Heart left ventricle (tissue), 16 donors: Measurements from ENCODE around the gene GNB1L. TPM values are rescaled to one million over a fixed set of nuclear protein-coding genes. Genes with fewer than 3 reads are reported as not detected.

ENCODE experiments used
- ATAC-seq, 4 donors: fragments of 200-7000 bp; cut with Tn5 transposase; one replicate each; pipeline ENCODE4 v1.9.1; 2020 to 2022; ENCODE audit warnings: moderate library complexity in 4 of 4, mild to moderate bottlenecking in 3 of 4, moderate number of reproducible peaks in 1 of 4
- DNase-seq, 5 donors: peaks; one replicate each; pipeline ENCODE4 v3.0.0-alpha.2; 2020
- H3K27ac ChIP-seq, 12 donors: fragments of 200-600 bp; sonication (generic) in 4 of 12; one replicate each; pipeline versions ENCODE4 v1.5.0 to v1.8.0; 2016 to 2022; ENCODE audit warnings: mild to moderate bottlenecking in 2 of 12
- H3K27me3 ChIP-seq, 9 donors: fragments of 200-600 bp; sonication (generic) in 2 of 9; one replicate each; pipeline versions ENCODE4 v1.5.1 to v1.8.0; 2016 to 2022; ENCODE audit warnings: mild to moderate bottlenecking in 3 of 9
- H3K36me3 ChIP-seq, 9 donors: fragments of 200-600 bp; sonication (generic) in 2 of 9; one replicate each; pipeline versions ENCODE4 v1.5.0 to v1.8.0; 2018 to 2022; ENCODE audit warnings: mild to moderate bottlenecking in 2 of 9
- H3K4me1 ChIP-seq, 12 donors: fragments of 200-600 bp; sonication (generic) in 4 of 12; one replicate each; pipeline versions ENCODE4 v1.5.0 to v1.8.0; 2016 to 2022; ENCODE audit warnings: mild to moderate bottlenecking in 3 of 12
- H3K4me3 ChIP-seq, 12 donors: fragments of 200-600 bp; sonication (generic) in 4 of 12; one replicate each; pipeline versions ENCODE4 v1.5.0 to v1.8.0; 2017 to 2022; ENCODE audit warnings: mild to moderate bottlenecking in 9 of 12, moderate library complexity in 4 of 12
- H3K9me3 ChIP-seq, 12 donors: fragments of 200-600 bp; sonication (generic) in 4 of 12; one replicate each; pipeline versions ENCODE4 v1.5.0 to v1.8.0; 2016 to 2022; ENCODE audit warnings: mild to moderate bottlenecking in 1 of 12
- POLR2A ChIP-seq, 2 donors: fragments of 450-650 bp; IDR thresholded peaks; one replicate each; pipeline ENCODE4 v1.6.1; 2017; ENCODE audit warnings: antibody characterized with exemption in 2 of 2, mild to moderate bottlenecking in 2 of 2, moderate library complexity in 2 of 2
- WGBS, 4 donors: extraction: QIAGEN DNeasy Blood & Tissue Kit in 2 of 4; methylation state at CpG; one replicate each; pipeline versions ENCODE4 v1.1.5 to v1.1.7; 2013 to 2018; 5-methylcytosine and 5-hydroxymethylcytosine counted together
- intact Hi-C, 10 donors: fragments of 100-400 bp; cut with DNase I; formaldehyde crosslinking; loops; one replicate each; pipeline versions ENCODE4 v1.11.1 to v1.14.2; 2022
- polyA plus RNA-seq, 2 donors: library from polyadenylated mRNA; stranded (reverse); fragments of 200-250 nt; gene quantifications; one replicate each; pipeline ENCODE4 v1.2.3, GENCODE V29; 2013
- total RNA-seq, 9 donors: library from RNA; depleted of rRNA in 2 of 9; stranded (reverse); fragments of >200 nt in 2 of 9; fragmentation: NEBNext Ultra II Directional in 3 of 9; extraction: Animal tissue kit (Norgen Biotek cat#: 25700) in 3 of 9; gene quantifications; one replicate each; pipeline versions ENCODE4 v1.1.0 to v1.2.4, GENCODE V29; 2016 to 2023
- TF ChIP-seq, protein P1 (sequence below), 12 donors: fragments of 200-600 bp; sonication (generic) in 4 of 12; IDR thresholded peaks; one replicate each; pipeline versions ENCODE4 v1.5.0 to v1.8.0; 2018 to 2022; ENCODE audit warnings: antibody characterized with exemption in 12 of 12, mild to moderate bottlenecking in 5 of 12
- donor health status: ischemic (EF 13 %, LVEDD 7.1; RV severe dilation, severe dysfunction).
- donor health status: healthy with polysubstance abuse.
- donor health status: DM: no; HTN: yes; CAD: no.
- donor health status: DM: no; HTN: no; CAD: no.
- donor health status: ischemic (EF 25% LVEDD 6.9; RV normal size, moderate dysfunction).
- donor health status: ischemic (EF 25% LVEDD 5.7; RV mildly dilated, moderate dysfunction).
- donor health status: healthy.
- donor health status: DM: yes; HTN: yes; CAD: no.
- donor health status: ischemic (EF 35%, LVEDD 5.7; RV mildly dilated, moderate dysfunction).
- donor health status: nonischemic (EF 11% LVEDD 7.7; RV severe dilation, severe dysfunction).
- donor health status: DM: yes; HTN: yes; CAD: no.
- donor health status: PGD.
- donor health status: ischemic (EF 29% LVEDD 5.4; RV normal size, mild dysfunction).
- donor health status: nonischemic (EF 23%, LVEDD 6.1; RV moderate dilation, normal function).

GNB1L gene
- total and polyA plus RNA-seq, 11 donors, result 1.6 to 9.2 (median 2.4) TPM

DNA sequence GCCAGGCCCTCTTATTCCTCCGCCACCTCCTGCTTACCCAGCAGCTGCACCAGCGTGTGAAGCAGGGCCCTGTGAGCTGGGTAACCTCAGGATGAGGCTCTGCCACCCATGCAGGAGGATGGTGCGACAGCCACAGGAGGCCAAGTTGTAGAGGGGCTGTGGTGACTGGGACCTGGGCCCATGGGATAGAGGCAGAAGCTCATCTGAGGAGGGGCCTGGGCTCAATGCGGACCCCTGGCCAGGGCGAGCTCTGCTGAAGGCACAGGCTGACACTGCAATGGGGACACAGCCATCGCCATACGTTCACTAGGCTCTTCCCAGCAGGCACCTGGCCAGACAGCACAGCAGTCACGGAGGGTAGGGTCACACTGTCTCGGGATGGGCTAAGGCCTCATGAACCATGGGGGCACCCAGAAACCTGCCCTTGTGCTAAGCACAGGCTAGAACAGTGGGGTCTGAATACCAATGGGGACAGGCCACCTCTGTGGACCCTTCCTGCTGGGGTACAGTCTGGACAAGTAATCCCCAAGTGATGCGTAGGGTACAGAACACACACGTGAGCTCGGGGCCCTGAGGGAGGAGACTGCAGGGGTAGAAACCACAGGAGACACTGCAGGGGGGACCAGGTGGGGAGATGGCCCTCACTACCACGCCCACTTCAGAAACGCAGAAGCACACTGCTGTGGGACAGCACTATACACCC is 35.3 kb downstream of the GNB1L start:
- Histone ChIP-seq H3K4me3 (no peak overlapping the region), H3K36me3 (no peaks in the 10 kb centered on the region), H3K9me3 (no peaks in the 10 kb centered on the region), H3K27me3 (no peaks in the 10 kb centered on the region), H3K27ac (no peak overlapping the region), H3K4me1 (no peaks in the 10 kb centered on the region)
- intact Hi-C loops, result no loop called here
- no peak for ATAC-seq
- no peak for TF ChIP-seq POLR2A (IDR thresholded peaks at IDR 0.05)
- no peak for DNase-seq
- WGBS, 4 donors, result 93 to 96% (median 96%) methylated on average over 11 to 14 of the region's 14 CpGs

DNA sequence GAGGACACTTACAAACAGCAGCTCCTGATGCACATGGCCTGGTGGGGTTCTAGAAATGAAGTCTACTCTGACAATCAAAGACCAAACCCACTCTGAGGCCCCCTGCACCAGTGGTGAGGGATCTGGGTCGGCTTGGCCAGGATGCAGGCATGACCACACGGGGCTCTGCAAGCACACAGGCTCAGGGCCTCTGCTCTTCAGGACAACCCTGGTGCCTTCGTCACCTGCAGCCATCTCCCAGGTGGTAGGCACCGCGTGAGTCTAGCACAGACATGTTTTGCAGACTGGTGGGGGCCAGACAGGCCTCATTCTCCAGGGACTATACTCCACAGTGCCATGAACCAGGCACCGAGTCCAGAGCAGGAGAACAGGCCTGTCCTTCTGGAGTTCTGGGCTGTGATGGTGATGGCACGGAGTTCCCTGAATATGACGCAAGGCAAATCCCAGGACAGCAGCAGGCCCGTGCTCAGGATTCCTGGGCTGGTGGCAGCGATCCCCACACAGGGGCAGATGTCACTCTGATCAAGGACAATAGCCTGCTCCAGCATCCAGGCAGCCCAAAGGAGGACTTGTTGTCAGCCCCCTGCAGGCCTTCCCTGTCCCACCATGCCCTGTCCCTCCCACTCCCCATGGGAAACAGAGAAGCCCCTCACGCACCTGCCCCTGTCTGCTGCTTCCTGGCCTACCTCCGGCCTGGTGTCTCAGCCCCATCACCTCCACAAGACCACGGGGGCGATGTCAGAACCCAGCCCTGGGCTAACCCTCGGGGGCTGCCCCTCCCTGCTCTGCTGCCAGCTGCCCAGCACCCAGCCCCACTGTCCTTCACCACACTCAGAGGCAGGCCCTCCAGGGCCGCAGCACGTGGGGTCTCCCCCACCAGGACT is 36.1 kb downstream of the GNB1L start:
- DNase-seq (peak in 1 of 5 donors; percentile 54), ATAC-seq (no peak)
- TF ChIP-seq POLR2A (IDR thresholded peaks at IDR 0.05), result no peak
- TF ChIP-seq, protein P1, sequence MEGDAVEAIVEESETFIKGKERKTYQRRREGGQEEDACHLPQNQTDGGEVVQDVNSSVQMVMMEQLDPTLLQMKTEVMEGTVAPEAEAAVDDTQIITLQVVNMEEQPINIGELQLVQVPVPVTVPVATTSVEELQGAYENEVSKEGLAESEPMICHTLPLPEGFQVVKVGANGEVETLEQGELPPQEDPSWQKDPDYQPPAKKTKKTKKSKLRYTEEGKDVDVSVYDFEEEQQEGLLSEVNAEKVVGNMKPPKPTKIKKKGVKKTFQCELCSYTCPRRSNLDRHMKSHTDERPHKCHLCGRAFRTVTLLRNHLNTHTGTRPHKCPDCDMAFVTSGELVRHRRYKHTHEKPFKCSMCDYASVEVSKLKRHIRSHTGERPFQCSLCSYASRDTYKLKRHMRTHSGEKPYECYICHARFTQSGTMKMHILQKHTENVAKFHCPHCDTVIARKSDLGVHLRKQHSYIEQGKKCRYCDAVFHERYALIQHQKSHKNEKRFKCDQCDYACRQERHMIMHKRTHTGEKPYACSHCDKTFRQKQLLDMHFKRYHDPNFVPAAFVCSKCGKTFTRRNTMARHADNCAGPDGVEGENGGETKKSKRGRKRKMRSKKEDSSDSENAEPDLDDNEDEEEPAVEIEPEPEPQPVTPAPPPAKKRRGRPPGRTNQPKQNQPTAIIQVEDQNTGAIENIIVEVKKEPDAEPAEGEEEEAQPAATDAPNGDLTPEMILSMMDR (IDR thresholded peaks at IDR 0.05), result no peak
- no peak overlapping the region for H3K4me3 ChIP-seq
- no peaks in the 10 kb centered on the region for H3K9me3 ChIP-seq
- 87 to 93% (median 92%) methylated on average over 13 to 17 of the region's 17 CpGs for WGBS, 4 donors
- no peak overlapping the region for H3K27ac ChIP-seq
- no peaks in the 10 kb centered on the region for H3K4me1 ChIP-seq
- H3K27me3 ChIP-seq, result no peaks in the 10 kb centered on the region
- no peaks in the 10 kb centered on the region for H3K36me3 ChIP-seq
- intact Hi-C loops, result no loop called here

DNA sequence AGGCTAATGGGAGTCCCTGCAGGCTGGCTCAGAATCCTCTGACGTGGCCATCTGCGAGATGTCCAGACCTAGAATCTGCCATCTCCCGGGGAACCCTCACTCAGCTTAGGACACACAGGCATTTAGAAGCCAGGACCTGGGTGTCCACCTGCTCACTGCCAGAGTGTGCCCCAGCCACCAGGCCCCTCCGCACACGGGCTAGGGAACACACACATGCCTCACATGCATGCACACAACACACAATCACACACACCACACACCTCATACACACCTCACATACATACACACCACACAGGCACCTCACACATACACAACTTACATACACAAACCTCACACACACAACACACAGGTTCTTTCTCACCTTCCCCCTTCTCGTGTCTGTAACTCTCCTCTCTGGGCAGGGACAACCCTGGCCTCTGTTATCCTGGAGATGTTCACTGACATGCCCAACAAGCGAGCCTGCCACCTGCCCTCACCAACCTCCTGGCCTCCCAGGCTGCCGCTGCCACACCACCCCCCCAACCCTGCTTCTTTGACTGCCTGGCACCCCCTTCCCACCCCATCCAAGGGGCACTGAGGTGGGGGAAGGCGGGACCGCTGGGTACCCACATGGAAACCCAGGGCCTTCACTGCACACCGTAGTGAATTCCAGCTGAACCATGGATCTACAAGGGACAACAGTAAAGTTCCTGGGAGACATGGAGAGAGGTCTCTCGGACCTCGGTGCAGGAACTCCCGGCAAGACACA is 38.1 kb downstream of the GNB1L start:
- Histone ChIP-seq H3K9me3 (no peaks in the 10 kb centered on the region), H3K27me3 (no peaks in the 10 kb centered on the region), H3K36me3 (no peaks in the 10 kb centered on the region), H3K27ac (no peak overlapping the region), H3K4me1 (peaks cover 0 to 5% (median 0%) of the 10 kb centered on the region in 12 donors), H3K4me3 (no peak overlapping the region)
- no peak for DNase-seq
- TF ChIP-seq, protein P1 (IDR thresholded peaks at IDR 0.05), result no peak
- TF ChIP-seq POLR2A (IDR thresholded peaks at IDR 0.05), result no peak
- intact Hi-C loops, result no loop called here
- WGBS, 4 donors, result 91 to 94% (median 93%) methylated on average over 14 of the region's 14 CpGs
- no peak for ATAC-seq

DNA sequence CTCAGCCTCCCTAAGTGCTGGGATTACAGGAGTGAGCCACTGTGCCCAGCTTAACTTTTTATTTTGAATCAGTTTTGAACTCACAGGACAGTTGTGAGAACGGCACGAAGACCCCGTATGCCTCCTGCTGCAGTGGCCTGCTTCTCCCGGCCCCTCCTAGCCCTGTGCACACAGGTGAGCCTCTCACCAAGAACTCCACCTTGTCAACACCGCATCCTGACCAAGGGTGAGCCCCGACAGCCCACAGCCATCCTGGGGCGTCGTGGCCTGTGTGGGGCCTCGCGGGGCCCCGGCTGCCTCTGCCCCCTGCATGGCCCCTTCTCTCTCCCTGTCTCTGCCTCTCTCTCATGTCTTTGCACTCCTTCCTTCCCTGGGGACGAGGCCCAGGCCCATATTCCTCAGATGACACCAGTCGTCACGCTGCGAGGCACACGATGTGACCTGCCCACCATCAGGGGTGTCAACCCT is 38.8 kb downstream of the GNB1L start:
- DNase-seq (no peak), ATAC-seq (no peak)
- H3K27me3 ChIP-seq, result no peaks in the 10 kb centered on the region
- WGBS, 4 donors, result 87 to 93% (median 88%) methylated on average over 16 of the region's 16 CpGs
- peaks cover 0 to 5% (median 0%) of the 10 kb centered on the region in 12 donors for H3K4me1 ChIP-seq
- H3K36me3 ChIP-seq, result no peaks in the 10 kb centered on the region
- no peaks in the 10 kb centered on the region for H3K9me3 ChIP-seq
- intact Hi-C loops, result no loop called here
- TF ChIP-seq, protein P1 (IDR thresholded peaks at IDR 0.05), result no peak
- TF ChIP-seq POLR2A (IDR thresholded peaks at IDR 0.05), result no peak
- no peak overlapping the region for H3K27ac ChIP-seq
- H3K4me3 ChIP-seq, result no peak overlapping the region
